OCI-LY3 (cell line): ENCODE results near the gene SLC25A42.

Experiments used
- H2AFZ ChIP-seq: fragments of 200-600, 300-600 bp; shearing (Covaris generic); 2 replicates; pipeline ENCODE4 v1.6.0; 2014; ENCODE audit warnings: antibody characterized with exemption, low read depth, low read length
- H3K27ac ChIP-seq: fragments of 200-600, 300-600 bp; sonication (generic); 2 replicates; pipeline ENCODE4 v1.5.1; 2014; ENCODE audit warnings: mild to moderate bottlenecking, low read length, moderate library complexity, mixed read lengths
- H3K27me3 ChIP-seq: fragments of 200-600, 300-600 bp; sonication (generic); 2 replicates; pipeline ENCODE4 v1.6.1; 2014; ENCODE audit warnings: low read depth, low read length, mixed read lengths
- H3K36me3 ChIP-seq: fragments of 200-600, 300-600 bp; sonication (generic); replicated peaks from 2 replicates; pipeline ENCODE3; 2014; ENCODE audit warnings: low read depth, low read length, mixed read lengths
- H3K4me1 ChIP-seq: fragments of 300-600, 200-600 bp; sonication (generic); 2 replicates; pipeline ENCODE4 v1.6.1; 2014; ENCODE audit warnings: low read length, mixed read lengths
- H3K4me2 ChIP-seq: fragments of 200-600, 300-600 bp; sonication (generic); 2 replicates; pipeline ENCODE4 v1.6.1; 2014; ENCODE audit warnings: low read length, mixed read lengths
- H3K4me3 ChIP-seq: fragments of 300-600, 200-600 bp; sonication (generic); 2 replicates; pipeline ENCODE4 v1.5.1; 2014; ENCODE audit warnings: antibody characterized with exemption, mild to moderate bottlenecking, low read length, moderate library complexity
- H3K79me2 ChIP-seq: fragments of 300-600, 200-600 bp; shearing (Covaris generic); 2 replicates; pipeline ENCODE4 v1.6.1; 2014; ENCODE audit warnings: mild to moderate bottlenecking, low read length, mixed read lengths
- H3K9ac ChIP-seq: fragments of 300-600, 200-600 bp; shearing (Covaris generic); 2 replicates; pipeline ENCODE4 v1.6.0; 2014; ENCODE audit warnings: mild to moderate bottlenecking, low read length, moderate library complexity
- H3K9me3 ChIP-seq: fragments of 200-600, 300-600 bp; shearing (Covaris generic); 2 replicates; pipeline ENCODE4 v1.6.1; 2014; ENCODE audit warnings: low read length, mixed read lengths; ENCODE audit not compliant: insufficient read depth
- H4K20me1 ChIP-seq: fragments of 200-600, 300-600 bp; sonication (generic); 2 replicates; pipeline ENCODE4 v1.6.1; 2016; ENCODE audit warnings: low read length, mixed read lengths; ENCODE audit not compliant: insufficient read depth
- EZH2phosphoT487 ChIP-seq: fragments of 200-600 bp; shearing (Covaris generic); IDR thresholded peaks from 2 replicates; pipeline ENCODE4 v1.6.1; 2018; ENCODE audit warnings: antibody characterized with exemption, mixed run types, low read depth
- TF ChIP-seq, protein P1 (sequence below): fragments of 200-600, 300-600 bp; sonication (generic); IDR thresholded peaks from 2 replicates; pipeline ENCODE4 v1.5.1; 2014; ENCODE audit warnings: antibody characterized with exemption, low read length, low read depth

SLC25A42 gene

DNA sequence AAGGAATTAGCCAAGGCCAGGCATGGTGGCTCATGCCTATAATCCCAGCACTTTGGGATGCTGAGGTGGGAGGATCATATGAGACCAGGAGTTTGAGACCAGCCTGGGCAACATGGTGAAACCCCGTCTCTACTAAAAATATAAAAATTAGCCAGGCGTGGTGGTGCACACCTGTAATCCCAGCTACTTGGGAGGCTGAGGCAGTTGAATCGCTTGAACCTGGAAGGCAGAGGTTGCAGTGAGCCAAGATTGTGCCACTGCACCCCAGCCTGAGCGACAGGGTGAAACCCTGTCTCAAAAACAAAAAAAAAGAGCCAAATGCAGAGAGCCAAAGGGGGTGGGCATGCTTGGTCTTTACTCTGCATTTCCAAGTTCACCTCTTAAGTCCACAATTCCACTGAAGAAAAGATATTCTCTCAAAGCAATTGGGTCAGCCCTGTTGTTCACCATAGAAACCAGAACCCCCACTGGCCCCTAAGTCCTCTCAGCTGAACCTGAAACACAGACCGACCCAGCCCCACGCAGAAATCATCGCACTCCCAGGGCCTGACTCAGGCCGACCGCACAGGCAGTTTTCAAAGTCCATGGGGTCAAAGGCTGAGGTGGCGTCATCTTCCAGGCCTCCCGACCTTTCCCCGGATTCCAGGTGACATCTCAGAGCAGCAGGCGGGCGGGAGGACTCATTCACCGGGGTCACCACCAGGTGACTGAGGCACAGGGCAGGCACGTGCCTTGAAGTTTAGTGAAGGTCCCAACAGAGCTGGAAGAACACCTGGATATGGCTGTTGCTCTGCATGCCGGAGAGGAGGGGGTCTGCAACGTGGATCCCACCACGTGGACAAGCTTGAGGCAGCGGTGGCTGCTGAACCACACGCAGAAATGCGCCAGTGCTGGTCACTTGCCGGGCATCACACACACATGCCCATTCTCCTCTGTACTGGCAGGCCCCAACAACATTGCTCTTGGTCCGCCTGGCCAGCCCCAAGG lies 33.1 kb downstream of the SLC25A42 start:
- no peak overlapping the region for H3K4me2 ChIP-seq
- no peaks in the 10 kb centered on the region for H4K20me1 ChIP-seq
- no peak overlapping the region for H3K27ac ChIP-seq
- no peak overlapping the region for H3K4me3 ChIP-seq
- H3K9me3 ChIP-seq, result no peaks in the 10 kb centered on the region
- no peaks in the 10 kb centered on the region for H3K79me2 ChIP-seq
- H3K9ac ChIP-seq, result no peak overlapping the region
- no peak overlapping the region for H2AFZ ChIP-seq
- no peaks in the 10 kb centered on the region for H3K36me3 ChIP-seq
- H3K27me3 ChIP-seq, result no peaks in the 10 kb centered on the region
- no peaks in the 10 kb centered on the region for H3K4me1 ChIP-seq
- TF ChIP-seq, protein P1, sequence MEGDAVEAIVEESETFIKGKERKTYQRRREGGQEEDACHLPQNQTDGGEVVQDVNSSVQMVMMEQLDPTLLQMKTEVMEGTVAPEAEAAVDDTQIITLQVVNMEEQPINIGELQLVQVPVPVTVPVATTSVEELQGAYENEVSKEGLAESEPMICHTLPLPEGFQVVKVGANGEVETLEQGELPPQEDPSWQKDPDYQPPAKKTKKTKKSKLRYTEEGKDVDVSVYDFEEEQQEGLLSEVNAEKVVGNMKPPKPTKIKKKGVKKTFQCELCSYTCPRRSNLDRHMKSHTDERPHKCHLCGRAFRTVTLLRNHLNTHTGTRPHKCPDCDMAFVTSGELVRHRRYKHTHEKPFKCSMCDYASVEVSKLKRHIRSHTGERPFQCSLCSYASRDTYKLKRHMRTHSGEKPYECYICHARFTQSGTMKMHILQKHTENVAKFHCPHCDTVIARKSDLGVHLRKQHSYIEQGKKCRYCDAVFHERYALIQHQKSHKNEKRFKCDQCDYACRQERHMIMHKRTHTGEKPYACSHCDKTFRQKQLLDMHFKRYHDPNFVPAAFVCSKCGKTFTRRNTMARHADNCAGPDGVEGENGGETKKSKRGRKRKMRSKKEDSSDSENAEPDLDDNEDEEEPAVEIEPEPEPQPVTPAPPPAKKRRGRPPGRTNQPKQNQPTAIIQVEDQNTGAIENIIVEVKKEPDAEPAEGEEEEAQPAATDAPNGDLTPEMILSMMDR, result no peak
- TF ChIP-seq EZH2phosphoT487, result no peak

DNA sequence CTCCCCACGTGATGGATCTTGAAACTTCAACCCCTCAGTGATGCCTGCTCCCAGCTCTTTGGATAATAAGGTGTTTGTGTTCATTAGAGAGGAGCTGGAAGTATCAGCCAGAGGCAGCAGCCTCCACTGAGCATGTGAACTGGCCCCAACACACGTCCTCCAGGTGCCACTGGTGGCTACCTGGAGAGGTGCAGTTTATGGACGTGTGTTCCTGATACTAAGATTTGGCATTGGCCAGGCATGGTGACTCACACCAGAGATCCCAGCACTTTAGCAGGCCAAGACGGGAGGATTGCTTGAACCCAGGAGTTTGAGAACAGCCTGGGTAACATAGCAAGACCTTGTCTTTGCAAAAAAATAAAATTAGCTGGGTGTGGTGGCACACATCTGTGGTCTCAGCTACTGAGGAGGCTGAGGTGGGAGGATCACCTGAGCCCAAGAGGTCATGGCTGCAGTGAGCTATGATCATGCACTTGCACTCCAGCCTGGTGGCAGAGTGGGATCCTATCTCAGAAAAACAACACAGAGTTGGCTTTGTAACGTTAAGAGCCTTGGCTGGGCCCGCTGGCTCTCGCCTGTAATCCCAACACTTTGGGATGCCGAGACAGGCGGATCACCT lies 34.4 kb downstream of the SLC25A42 start:
- H3K27ac ChIP-seq, result no peak overlapping the region
- H3K4me2 ChIP-seq, result no peak overlapping the region
- no peaks in the 10 kb centered on the region for H3K4me1 ChIP-seq
- no peaks in the 10 kb centered on the region for H3K9me3 ChIP-seq
- H3K9ac ChIP-seq, result no peak overlapping the region
- no peaks in the 10 kb centered on the region for H4K20me1 ChIP-seq
- no peaks in the 10 kb centered on the region for H3K27me3 ChIP-seq
- no peak overlapping the region for H3K4me3 ChIP-seq
- TF ChIP-seq, protein P1, result no peak
- TF ChIP-seq EZH2phosphoT487, result no peak
- H3K79me2 ChIP-seq, result no peaks in the 10 kb centered on the region
- no peaks in the 10 kb centered on the region for H3K36me3 ChIP-seq
- H2AFZ ChIP-seq, result no peak overlapping the region

DNA sequence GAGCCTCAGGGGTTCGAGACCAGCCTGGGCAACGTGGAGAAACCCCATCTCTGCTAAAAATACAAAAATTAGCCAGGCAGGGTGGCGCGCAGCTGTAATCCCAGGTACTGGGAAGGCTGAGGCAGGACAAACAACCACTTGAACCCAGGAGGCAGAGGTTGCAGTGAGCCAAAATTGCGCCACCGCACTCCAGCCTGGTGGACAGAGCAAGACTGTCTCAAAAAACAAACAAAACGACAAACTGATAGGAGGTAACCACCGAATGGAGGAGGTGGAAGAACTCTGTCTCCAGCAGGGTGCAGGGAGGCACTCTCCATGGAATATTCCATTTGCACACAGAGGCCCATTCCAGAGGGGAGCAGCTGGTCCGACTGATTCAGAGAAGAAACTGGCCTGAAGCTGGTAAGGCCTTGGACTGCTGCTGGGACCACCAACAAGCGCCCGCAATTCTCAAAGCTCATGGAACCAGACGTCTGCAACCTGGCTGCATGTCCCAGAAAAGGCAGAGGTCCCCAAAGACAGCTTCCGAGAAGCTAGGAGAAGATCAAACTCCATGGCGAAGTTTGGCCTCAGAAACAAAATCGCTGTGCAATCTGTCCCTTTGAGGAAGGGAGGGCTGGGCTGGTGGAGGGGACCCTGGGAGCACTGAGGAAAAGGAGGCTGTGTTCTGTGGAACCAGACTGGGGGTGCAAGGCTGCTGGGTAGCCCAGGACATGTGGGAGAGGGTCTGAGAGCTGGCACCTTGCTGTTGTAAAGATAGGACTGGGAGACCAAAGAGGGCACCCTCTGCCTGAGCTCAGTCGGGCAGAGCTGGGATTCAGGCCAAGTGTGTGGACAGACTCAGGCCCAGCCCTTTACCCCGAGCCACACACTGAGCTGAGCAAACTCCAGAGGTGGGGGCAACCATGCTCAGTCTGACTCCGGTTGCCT lies 35.2 kb downstream of the SLC25A42 start:
- Histone ChIP-seq H3K4me3 (no peak overlapping the region), H3K36me3 (no peaks in the 10 kb centered on the region), H3K9me3 (no peaks in the 10 kb centered on the region), H4K20me1 (no peaks in the 10 kb centered on the region), H3K9ac (no peak overlapping the region), H3K4me1 (no peaks in the 10 kb centered on the region), H3K27ac (no peak overlapping the region), H3K79me2 (no peaks in the 10 kb centered on the region), H2AFZ (no peak overlapping the region), H3K27me3 (no peaks in the 10 kb centered on the region), H3K4me2 (no peak overlapping the region)
- TF ChIP-seq EZH2phosphoT487, result no peak
- TF ChIP-seq, protein P1, result no peak
